Measurements from ENCODE around the gene ANKRD13A. TPM values are rescaled to one million over a fixed set of nuclear protein-coding genes. Genes with fewer than 3 reads are reported as not detected.

The ANKRD13A gene
- total RNA-seq, 1 donor from 2014 or later, result 55.4 TPM

- Mint-ChIP-seq H3K36me3 (ENCODE audit: low read depth, unreplicated experiment) (no peaks in the 10 kb centered on the region), H3K27me3 (ENCODE audit: unreplicated experiment) (no peaks in the 10 kb centered on the region), H3K9me3 (ENCODE audit: unreplicated experiment) (no peaks in the 10 kb centered on the region), H3K27ac (ENCODE audit: unreplicated experiment) (no peak overlapping the region), H3K4me1 (ENCODE audit: unreplicated experiment) (peaks cover 8% of the 10 kb centered on the region), H3K4me3 (ENCODE audit: unreplicated experiment) (no peak overlapping the region)
- no peak for TF ChIP-seq CTCF (IDR thresholded peaks at IDR 0.05; ENCODE audit: unreplicated experiment)
- DNase-seq (ENCODE audit: low spot score), result no peak
Measured at GRCh38 chr12:110010853-110011723, 11.9 kb downstream of the ANKRD13A start.

GRCh38 chr12:110012137-110012536 lies 12.9 kb downstream of the ANKRD13A start:
- Mint-ChIP-seq H3K36me3 (ENCODE audit: low read depth, unreplicated experiment) (no peaks in the 10 kb centered on the region), H3K27me3 (ENCODE audit: unreplicated experiment) (no peaks in the 10 kb centered on the region), H3K4me3 (ENCODE audit: unreplicated experiment) (no peak overlapping the region), H3K27ac (ENCODE audit: unreplicated experiment) (peak overlapping the region; percentile 20), H3K4me1 (ENCODE audit: unreplicated experiment) (peaks cover 13% of the 10 kb centered on the region), H3K9me3 (ENCODE audit: unreplicated experiment) (no peaks in the 10 kb centered on the region)
- no peak for TF ChIP-seq CTCF (IDR thresholded peaks at IDR 0.05; ENCODE audit: unreplicated experiment)
- no peak for DNase-seq (ENCODE audit: low spot score)

GRCh38 chr12:110012659-110013058 lies 13.4 kb downstream of the ANKRD13A start:
- peaks cover 13% of the 10 kb centered on the region for H3K4me1 Mint-ChIP-seq (ENCODE audit: unreplicated experiment)
- H3K4me3 Mint-ChIP-seq (ENCODE audit: unreplicated experiment), result no peak overlapping the region
- no peaks in the 10 kb centered on the region for H3K27me3 Mint-ChIP-seq (ENCODE audit: unreplicated experiment)
- no peak for DNase-seq (ENCODE audit: low spot score)
- H3K27ac Mint-ChIP-seq (ENCODE audit: unreplicated experiment), result no peak overlapping the region
- H3K9me3 Mint-ChIP-seq (ENCODE audit: unreplicated experiment), result no peaks in the 10 kb centered on the region
- no peak for TF ChIP-seq CTCF (IDR thresholded peaks at IDR 0.05; ENCODE audit: unreplicated experiment)
- H3K36me3 Mint-ChIP-seq (ENCODE audit: low read depth, unreplicated experiment), result no peaks in the 10 kb centered on the region

- H3K4me3 Mint-ChIP-seq (ENCODE audit: unreplicated experiment), result no peak overlapping the region
- H3K9me3 Mint-ChIP-seq (ENCODE audit: unreplicated experiment), result no peaks in the 10 kb centered on the region
- H3K27ac Mint-ChIP-seq (ENCODE audit: unreplicated experiment), result peak overlapping the region; percentile 95
- no peaks in the 10 kb centered on the region for H3K27me3 Mint-ChIP-seq (ENCODE audit: unreplicated experiment)
- no peak for DNase-seq (ENCODE audit: low spot score)
- H3K4me1 Mint-ChIP-seq (ENCODE audit: unreplicated experiment), result peaks cover 13% of the 10 kb centered on the region
- peaks cover 8% of the 10 kb centered on the region for H3K36me3 Mint-ChIP-seq (ENCODE audit: low read depth, unreplicated experiment)
- TF ChIP-seq CTCF (IDR thresholded peaks at IDR 0.05; ENCODE audit: unreplicated experiment), result no peak
Measured at GRCh38 chr12:110015132-110015531, 15.9 kb downstream of the ANKRD13A start.

GRCh38 chr12:110020956-110021355 lies 21.7 kb downstream of the ANKRD13A start:
- Mint-ChIP-seq H3K9me3 (ENCODE audit: unreplicated experiment) (no peaks in the 10 kb centered on the region), H3K4me1 (ENCODE audit: unreplicated experiment) (peaks cover 10% of the 10 kb centered on the region), H3K4me3 (ENCODE audit: unreplicated experiment) (no peak overlapping the region), H3K27me3 (ENCODE audit: unreplicated experiment) (peaks cover 2% of the 10 kb centered on the region), H3K27ac (ENCODE audit: unreplicated experiment) (no peak overlapping the region), H3K36me3 (ENCODE audit: low read depth, unreplicated experiment) (peaks cover 18% of the 10 kb centered on the region)
- TF ChIP-seq CTCF (IDR thresholded peaks at IDR 0.05; ENCODE audit: unreplicated experiment), result no peak
- no peak for DNase-seq (ENCODE audit: low spot score)
